Stimulated activated CD8-positive, alpha-beta memory T cell treated with anti-CD3 and anti-CD28 coated beads, Interleukin-4, amount 100 ng/mL, for 48 hours (primary cell): ENCODE results near the gene TBX2.

Source experiments
- DNase-seq: peaks from one replicate; pipeline ENCODE4 v3.0.0-alpha.2; 2020

The TBX2 gene

GRCh38 chr17:61387511-61388305, 11.9 kb upstream of the TBX2 start:
- no peak for DNase-seq

DNA sequence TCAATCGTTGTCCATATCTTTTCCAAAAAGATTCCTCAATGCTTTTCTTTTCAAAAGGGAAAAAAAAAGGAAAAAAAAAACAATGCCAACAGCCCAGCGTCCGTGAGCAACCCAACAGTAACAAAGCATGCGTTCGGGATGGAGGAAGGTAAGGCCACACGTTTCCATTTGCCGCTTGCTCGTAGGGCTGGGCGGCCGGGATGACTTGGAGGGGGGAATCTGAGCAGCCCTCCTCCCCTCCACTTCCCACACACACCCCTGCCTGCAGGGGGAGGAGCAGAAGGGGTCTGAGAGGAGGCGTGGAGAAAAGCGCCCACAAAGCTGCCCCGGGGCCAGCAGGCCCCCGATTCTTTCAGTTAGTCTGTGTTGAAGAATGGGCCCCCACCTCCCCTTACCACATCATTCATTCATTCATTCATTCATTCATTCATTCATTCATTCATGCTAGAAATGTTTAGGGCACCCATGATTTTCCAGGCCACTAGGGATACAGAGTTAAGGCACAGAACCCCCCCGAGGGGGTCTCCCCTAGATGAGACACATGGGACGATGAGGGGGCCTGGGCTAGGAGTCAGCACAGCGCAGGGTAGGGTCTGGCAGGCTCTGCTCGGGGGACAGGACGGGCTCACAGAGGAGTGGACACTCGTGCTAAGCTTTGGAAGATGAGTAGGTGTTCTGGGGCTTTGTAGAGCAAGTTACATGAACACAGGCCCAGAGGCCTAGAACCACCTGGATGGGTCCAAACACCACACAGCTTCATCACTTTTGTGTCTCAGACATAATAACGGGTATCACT, 10.9 kb upstream of the TBX2 start:
- no peak for DNase-seq

DNA sequence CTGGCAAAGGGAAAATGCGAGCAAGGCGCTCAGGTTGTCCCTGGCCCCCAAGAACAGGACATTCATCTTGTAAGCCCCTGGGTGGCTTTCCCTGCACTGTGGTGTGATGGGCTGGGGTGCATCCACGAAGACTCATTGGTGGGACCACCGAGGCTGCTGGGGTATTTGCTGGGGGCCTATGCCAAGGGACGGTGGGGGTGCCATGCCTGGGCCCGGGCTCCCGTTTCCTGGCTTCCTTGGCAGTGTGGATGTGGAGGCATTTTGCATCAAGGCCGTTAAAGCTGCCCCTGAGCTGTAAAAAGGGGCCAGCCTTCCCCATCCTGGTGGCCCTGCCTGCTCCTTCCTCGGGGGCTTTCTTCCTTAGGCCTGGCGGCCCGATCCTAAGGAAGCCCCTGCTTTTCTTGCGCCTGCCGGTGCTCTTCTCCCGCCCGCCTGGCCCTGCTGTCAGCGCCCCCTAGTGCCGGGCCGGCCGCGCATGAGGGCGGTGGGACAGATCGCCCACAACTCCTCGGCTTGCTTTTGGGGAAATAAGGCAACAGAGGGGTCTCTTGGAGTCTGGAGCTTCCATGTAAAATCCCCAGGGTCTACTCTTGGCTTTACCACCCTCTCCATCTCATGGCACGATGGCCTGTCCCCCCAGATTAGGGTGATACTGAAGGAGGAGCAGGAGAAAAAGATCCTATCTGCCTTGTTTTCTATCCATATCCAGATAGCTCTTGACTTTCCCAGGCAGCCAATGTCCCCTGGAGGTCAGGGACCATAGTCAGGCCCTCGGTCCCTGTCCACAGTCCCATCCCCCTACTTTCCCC, 9.8 kb upstream of the TBX2 start:
- DNase-seq: peak; percentile 77

- no peak for DNase-seq
Observed at GRCh38 chr17:61390479-61390791, 9.2 kb upstream of the TBX2 start.

DNA sequence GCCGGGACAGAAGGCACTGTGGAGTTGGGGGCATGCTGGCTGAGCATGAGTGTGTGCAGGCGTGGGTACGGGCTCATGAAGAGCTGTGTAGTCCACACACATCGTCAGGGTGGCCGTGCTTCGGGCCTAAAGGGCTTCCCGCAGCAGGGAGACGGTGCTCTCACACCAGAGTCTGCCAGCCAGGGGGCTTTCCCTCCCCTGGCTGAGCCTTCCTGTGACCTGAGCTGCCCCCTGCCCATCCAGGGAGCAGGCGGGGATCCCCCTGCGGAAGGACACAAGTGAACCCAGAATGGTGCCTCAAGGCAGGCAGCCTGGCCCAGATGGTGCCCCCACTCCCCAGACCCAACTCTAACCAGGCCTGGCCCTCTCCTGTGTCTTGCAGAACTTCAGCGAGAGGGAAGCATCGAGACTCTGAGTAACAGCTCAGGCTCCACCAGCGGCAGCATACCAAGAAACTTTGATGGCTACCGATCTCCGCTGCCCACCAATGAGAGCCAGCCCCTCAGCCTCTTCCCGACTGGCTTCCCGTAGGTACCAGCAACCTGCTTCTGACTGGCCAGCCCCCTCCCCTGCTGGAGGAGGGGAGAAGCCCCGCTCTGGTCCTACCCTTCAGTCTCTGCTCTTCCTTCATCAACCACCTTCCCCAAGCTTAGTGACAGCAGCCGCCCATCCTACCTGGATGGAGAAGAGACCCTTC, 7.9 kb upstream of the TBX2 start:
- no peak for DNase-seq

DNA sequence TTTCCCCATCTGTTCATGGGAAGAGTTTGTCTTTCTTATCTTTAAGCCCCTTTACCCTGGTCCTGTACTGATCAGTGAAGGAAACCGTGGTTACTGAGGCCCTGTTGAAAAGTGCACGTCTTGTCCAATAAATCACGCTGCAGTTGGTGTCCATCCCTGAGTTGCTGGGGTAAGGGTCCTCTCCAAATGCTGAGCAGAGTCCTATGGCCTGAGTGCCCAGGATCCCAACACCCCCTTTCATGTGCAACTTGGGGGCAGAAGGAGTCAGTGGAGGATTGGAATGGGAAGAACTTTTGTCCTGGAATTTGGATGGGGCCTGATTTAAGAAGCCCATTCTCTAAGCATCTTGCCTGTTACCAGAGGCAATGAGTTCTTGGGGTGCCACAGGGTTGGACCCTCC, 7.0 kb upstream of the TBX2 start:
- no peak for DNase-seq

DNA sequence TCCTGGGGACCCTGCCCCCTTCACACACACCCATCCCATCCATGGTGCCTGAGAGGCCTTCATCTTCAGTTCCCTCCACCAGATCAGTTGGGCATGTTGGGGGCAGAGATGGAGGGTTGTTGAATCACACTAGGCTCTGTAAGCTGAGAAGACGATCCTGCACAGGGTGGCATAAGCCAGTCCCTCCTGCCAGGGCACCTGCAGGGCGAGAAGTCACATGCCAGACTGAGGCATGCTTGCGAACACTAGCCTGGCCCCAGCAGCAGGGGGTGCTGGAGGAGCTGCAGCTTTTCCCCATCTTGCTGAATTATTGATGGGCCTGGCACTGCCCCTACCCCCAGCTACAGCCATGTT, 6.1 kb upstream of the TBX2 start:
- peak; percentile 29 for DNase-seq

DNA sequence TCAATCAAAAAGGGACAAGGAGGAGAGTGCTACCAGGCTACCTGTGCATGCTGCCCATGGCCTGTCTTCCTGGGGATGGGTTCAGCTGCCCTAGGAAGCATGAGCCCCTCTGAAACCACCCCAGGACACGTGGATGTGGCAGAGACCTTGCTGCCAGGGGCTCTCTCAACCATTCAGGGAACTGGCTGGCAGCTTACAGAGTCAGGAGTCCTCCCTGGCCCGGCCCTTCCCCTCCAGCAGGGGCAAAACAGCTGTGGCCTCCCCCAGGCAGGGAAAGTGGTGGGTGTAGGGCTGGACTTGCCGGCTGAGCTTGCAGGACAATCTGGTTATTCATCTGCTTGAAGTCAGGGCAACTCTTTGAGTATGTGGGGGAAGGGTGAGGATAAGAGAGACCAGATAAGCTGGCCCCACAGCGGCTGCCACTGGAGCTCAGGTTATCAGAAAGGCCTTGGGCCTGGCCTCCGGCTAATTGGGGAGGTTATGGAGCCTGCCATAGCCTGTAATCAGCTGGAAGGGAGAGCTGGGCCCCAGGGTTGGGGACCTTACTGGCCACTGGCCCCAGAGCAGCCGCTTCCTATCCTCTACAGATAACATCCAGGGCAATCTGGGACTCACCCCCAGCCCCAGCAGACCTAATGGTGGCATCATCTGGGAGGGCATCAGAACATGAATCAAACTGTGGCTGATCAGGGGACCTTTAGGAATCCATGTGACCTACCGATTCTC, 5.6 kb upstream of the TBX2 start:
- DNase-seq: no peak

- DNase-seq: no peak
Observed at GRCh38 chr17:61394630-61395408, 4.8 kb upstream of the TBX2 start.

GRCh38 chr17:61395409-61395982, 4.1 kb upstream of the TBX2 start:
- no peak for DNase-seq

DNA sequence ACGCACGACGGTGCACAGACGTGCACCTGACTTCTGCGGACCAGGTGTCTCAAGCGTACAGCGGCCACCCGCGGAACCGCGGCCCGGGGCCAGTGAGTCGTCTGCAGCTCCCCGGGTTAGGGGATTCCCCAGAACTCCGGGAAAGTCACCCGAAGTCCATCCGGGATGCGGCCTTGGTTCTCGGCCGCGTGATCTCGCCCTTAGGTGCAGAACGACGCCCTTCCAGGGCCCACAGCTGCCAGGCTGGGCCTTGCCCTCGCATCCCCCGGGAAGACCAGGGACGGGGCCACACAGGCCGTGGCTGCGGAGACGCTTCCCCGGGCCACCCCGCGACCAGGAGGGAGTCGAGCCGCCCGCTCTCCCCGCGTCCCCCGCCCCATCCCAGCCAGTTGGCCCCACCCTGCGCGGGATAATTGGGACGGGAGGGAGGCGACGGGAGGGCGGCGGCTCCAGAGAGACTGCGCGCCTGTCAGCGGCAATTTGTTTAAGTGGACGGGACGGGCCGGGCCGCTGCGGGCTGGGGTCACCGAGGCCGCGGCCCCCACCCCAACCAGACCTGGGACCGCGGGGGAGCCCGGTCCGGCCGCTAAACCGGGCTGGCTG, 3.6 kb upstream of the TBX2 start:
- DNase-seq: peak; percentile 26

GRCh38 chr17:61396586-61397085, 3.0 kb upstream of the TBX2 start:
- DNase-seq: no peak

DNA sequence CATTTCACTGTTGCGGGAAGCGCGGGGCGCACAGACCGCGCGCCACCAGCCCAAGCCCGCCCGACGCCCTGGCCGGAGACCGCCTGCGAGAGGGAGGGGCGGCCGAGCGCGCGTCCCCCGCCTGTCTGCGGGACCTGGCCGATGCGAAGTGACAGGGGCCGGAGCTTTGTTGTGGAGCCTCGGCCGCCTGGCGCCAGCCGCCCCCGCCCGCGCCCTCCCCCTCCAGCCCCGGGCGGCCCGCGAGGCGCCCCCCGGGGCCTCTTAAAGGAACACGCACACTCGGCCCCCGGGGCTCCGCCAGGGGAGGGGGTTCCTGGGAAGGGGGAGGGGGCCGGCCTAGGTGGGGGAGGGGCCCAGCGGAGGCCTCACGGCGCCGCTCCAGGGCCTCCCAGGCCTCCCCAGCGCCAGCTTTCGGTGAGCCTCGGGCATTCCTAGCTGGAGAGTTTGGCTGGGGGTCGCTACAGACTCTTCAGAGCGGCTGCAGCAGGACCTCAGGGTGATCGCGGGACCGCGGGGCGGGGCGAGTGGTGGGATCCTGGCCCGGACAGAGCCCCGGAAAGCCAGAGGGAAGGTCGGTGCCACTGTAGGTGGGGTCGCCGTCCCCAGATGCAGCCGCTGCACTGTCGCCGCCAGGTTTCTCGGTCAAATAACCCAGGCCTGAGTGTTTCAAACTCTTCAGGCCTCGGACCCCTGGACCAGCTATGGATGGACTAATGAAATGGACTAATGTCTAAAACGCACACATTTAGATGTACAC, 2.4 kb upstream of the TBX2 start:
- DNase-seq: no peak

DNA sequence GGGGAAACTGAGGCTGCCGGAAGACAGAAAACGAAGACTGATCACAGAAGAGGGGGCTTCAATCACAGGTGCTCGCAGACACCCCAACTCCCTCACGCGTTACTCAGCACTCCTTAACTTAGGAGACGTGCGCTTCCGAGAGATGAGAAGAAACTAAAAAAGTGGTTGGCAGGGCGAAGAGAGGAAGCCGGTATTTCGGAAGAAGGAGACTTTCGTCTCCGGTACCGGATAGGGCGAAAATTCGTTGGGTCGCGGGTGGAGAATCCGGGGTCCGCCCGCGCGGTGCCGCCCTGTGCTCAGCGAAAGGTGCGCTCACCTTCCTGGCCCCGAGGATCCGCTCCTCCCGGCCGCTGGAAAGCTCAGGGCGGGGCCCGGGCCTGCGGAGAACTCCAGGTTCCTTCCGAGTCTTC, 917 bp upstream of the TBX2 start:
- DNase-seq: no peak

DNA sequence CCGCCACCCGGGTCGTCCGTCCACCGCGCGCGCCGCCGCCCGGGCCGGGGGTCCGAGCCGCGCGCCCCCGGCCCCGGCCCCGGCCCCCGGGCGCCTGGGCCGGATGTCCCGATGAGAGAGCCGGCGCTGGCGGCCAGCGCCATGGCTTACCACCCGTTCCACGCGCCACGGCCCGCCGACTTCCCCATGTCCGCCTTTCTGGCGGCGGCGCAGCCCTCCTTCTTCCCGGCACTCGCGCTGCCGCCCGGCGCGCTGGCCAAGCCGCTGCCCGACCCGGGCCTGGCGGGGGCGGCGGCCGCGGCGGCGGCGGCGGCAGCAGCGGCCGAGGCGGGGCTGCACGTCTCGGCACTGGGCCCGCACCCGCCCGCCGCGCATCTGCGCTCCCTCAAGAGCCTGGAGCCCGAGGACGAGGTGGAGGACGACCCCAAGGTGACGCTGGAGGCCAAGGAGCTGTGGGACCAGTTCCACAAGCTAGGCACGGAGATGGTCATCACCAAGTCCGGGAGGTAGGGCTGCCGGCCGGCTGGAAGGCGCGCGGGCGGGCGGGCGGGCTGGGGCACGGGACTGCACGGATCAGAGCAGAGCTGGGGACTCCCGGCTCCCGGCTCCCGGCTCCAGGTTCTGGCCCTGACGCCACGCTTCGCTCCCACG, 548 bp downstream of the TBX2 start:
- no peak for DNase-seq

DNA sequence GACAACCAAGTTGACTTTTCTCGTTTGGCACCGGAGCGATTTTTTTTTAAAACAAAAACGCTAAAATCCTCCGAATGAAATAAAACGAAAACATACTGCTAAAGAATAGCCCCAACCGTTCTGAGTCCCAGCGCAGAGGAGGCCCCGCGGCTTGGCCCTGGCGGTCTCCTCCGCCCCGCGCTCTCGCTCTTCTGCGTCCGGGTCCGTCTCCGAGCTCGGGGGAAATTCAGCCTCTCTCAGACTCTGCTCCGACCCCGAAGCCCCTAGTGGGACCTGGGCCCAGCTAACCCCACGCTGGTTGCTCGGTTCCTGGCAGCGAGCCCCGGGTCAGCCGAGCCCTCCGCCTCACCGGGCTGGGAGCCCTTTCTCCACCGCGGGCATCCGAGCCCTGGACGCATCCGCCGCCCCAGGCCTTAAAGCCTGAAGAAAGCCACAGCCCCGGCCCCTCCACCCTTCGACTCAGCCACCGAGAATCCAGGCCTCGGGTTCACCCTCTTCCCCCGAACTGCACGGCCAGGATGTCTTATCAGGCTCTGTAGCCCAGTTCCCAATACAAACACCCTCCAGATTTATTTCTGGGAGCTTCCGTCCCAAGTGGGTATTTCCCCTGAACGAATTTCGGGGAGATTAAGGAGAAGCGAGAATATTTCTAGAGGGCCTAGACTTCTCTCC, 1.2 kb downstream of the TBX2 start:
- DNase-seq: peak; percentile 31

DNA sequence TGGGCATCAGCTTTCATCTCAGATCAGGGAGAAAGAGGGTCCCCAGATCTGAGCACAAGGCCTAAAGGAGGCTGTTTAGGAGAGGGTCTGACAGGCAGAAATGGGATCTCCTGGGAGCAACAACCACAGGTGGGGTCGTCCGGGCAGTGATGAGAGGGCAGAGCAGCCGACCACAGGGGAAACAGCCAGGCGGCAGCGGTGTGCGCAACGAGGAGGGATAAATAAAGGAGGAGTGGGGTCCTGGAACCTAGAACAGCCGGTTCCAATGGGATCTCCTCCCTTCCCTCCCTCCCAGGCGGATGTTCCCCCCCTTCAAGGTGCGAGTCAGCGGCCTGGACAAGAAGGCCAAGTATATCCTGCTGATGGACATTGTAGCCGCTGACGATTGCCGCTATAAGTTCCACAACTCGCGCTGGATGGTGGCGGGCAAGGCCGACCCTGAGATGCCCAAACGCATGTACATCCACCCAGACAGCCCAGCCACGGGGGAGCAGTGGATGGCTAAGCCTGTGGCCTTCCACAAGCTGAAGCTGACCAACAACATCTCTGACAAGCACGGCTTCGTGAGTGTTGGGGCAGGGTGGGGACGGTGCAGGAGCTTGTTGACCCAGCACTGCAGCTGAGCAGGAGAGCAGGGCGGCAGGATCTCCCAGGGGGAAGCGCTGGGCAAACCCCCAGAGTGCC, 1.9 kb downstream of the TBX2 start:
- peak; percentile 27 for DNase-seq

DNA sequence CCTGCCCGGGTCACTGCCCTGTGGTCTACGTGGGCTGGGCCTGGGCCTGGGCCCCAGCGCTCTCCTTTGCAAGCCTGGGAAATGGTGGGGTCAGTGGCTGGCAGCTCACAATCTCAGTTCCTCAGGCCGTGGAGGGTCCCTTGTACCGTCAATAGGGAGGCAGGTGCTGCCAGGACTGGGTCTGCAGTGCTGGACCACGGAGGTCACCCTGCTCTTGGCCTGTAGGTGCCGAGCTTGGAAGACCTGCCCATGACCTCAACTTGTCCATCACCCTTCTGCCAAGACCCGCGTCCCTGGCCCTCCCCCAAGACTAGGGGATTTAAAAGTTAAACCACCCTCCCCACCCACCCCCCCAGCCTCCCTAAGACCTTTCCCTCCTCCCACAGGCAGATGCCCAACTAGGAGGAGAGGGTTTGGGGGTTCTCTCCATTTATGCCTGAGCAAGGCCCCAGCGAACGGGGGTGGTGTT, 2.5 kb downstream of the TBX2 start:
- no peak for DNase-seq
